C4-2B (cell line): ENCODE measurements around the gene SEPHS1.
"Not testable (repeated sequence)": the region's sequence is repeated elsewhere in the genome, so short reads cannot be mapped to it uniquely, and the experiment has no call there.

ENCODE experiments used
- H3K27ac ChIP-seq: fragments of 450-650 bp; 2 replicates; pipeline ENCODE4 v1.5.1; 2017
- CTCF ChIP-seq: fragments of 450-650 bp; conservative IDR thresholded peaks from 2 replicates; pipeline ENCODE4 v1.5.1; 2017; ENCODE audit warnings: mild to moderate bottlenecking
- ZFX ChIP-seq: fragments of 450-650 bp; IDR thresholded peaks from 2 replicates; pipeline ENCODE4 v1.6.1; 2017

SEPHS1 gene

GRCh38 chr10:13276749-13277365 lies 71.2 kb downstream of the SEPHS1 start:
- no peak overlapping the region for H3K27ac ChIP-seq
- no peak for TF ChIP-seq CTCF
- no peak for TF ChIP-seq ZFX

DNA sequence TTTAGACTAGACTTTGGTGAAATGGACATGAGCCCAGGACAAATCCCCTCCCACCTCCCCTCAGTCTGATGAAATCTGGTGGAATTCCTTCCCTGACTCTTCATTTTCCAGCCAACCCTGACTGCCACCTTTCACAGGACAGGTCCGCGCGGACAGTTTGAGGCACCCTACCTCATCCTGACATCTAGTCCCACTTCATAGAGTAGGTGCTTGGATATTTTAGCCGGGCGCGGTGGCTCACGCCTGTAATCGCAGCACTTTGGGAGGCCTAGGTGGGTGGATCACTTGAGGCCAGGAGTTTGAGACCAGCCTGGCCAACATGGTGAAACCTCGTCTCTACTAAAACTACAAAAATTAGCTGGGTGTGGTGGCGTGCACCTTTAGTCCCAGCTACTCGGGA lies 71.9 kb downstream of the SEPHS1 start:
- not testable (repeated sequence) for H3K27ac ChIP-seq

- H3K27ac ChIP-seq = no peak overlapping the region
These were observed 75.9 kb downstream of the SEPHS1 start for GRCh38 chr10:13272164-13272571.

GRCh38 chr10:13271552-13272163 lies 76.4 kb downstream of the SEPHS1 start:
- no peak overlapping the region for H3K27ac ChIP-seq
- TF ChIP-seq ZFX (no peak), CTCF (peak; percentile 67)

More at GRCh38 chr10:13272164-13272571, 75.9 kb downstream of the SEPHS1 start:
- TF ChIP-seq ZFX = no peak
- TF ChIP-seq CTCF = no peak

DNA sequence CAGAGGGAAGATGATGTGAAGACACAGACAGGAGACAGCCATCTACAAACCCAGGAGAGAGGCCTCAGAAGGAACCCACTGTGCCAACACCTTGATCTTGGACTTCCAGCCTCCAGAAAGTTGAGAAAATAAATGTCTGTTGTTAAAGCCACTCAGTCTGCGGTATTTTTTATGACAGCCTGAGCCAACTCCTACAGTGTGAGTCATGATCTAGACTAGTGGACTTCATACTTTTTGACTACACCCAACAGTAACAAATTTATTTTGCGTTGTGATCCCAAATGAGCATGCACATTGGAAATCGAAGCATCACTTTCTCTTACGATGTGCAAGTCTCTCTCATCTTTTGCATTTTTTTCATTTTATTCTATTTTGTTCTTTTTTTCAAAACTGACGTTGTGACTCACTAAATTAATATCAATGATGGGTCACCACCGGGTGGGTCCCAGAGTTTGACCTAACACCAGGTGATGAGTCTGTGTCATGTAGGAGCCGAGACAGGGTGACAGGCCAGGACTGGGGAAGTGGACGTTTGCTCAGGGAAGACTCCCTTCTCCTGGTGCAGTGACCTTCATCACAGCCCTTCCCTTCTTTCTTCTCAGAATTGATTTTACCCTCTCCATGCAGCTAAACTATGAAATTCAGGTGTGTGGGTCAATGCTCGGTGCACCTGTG lies 77.1 kb downstream of the SEPHS1 start:
- H3K27ac ChIP-seq = no peak overlapping the region
- no peak for TF ChIP-seq ZFX
- TF ChIP-seq CTCF = no peak

DNA sequence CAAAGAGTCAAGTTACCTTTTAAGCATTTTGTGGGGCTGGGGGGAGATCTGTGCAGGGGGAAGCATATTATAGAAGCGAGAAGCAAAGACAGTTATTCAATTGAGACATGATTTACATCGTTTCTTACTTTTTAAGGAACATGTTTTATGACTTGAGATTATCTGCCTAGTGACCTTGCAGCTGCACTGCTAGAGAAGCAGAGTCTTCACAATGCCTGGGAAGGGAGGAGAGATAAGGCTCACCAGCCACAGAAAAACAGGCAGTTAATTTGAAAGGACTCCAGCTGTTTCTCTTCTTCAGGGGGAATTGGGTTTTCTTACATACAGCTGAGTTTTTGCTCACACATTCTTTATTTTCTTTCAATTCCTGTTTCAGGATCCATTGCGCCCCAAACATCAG lies 79.3 kb downstream of the SEPHS1 start:
- TF ChIP-seq CTCF = no peak
- no peak overlapping the region for H3K27ac ChIP-seq

GRCh38 chr10:13268310-13268709 lies 79.8 kb downstream of the SEPHS1 start:
- no peak overlapping the region for H3K27ac ChIP-seq
- no peak for TF ChIP-seq CTCF
- TF ChIP-seq ZFX = no peak
